KG1 (cell line): ENCODE data around the gene KLF15.
A peak's percentile ranks its signal among the peaks of the same experiment; 100 is the strongest.

ENCODE experiments used
- DNase-seq: peaks from one replicate; lab custom pipeline; 2025; lab: John Stamatoyannopoulos, UW

KLF15 gene

GRCh38 chr3:126389112-126389793, 32.0 kb upstream of the KLF15 start:
- DNase-seq, result peak; percentile 37

- DNase-seq, result no peak
Measured at GRCh38 chr3:126381966-126382365, 24.8 kb upstream of the KLF15 start.

- DNase-seq, result no peak
Measured at GRCh38 chr3:126380011-126380768, 23.0 kb upstream of the KLF15 start.

- DNase-seq, result no peak
Measured at GRCh38 chr3:126378341-126378751, 21.1 kb upstream of the KLF15 start.

- no peak for DNase-seq
Measured at GRCh38 chr3:126377211-126377610, 20.0 kb upstream of the KLF15 start.

GRCh38 chr3:126376444-126376843, 19.2 kb upstream of the KLF15 start:
- no peak for DNase-seq

GRCh38 chr3:126375835-126376331, 18.7 kb upstream of the KLF15 start:
- no peak for DNase-seq

GRCh38 chr3:126373682-126374601, 16.7 kb upstream of the KLF15 start:
- no peak for DNase-seq

GRCh38 chr3:126373146-126373613, 16.0 kb upstream of the KLF15 start:
- DNase-seq, result no peak

- no peak for DNase-seq
Measured at GRCh38 chr3:126372413-126373145, 15.4 kb upstream of the KLF15 start.

GRCh38 chr3:126371096-126371705, 14.0 kb upstream of the KLF15 start:
- no peak for DNase-seq

- no peak for DNase-seq
Measured at GRCh38 chr3:126370606-126371005, 13.4 kb upstream of the KLF15 start.

- no peak for DNase-seq
Measured at GRCh38 chr3:126370055-126370454, 12.8 kb upstream of the KLF15 start.

- no peak for DNase-seq
Measured at GRCh38 chr3:126369490-126369889, 12.3 kb upstream of the KLF15 start.

GRCh38 chr3:126367316-126367805, 10.2 kb upstream of the KLF15 start:
- DNase-seq, result no peak

GRCh38 chr3:126365351-126366277, 8.4 kb upstream of the KLF15 start:
- DNase-seq, result no peak

- no peak for DNase-seq
Measured at GRCh38 chr3:126364731-126365301, 7.6 kb upstream of the KLF15 start.

GRCh38 chr3:126364130-126364695, 7.0 kb upstream of the KLF15 start:
- no peak for DNase-seq

GRCh38 chr3:126361211-126361610, 4.0 kb upstream of the KLF15 start:
- no peak for DNase-seq
